Measurements from ENCODE around the gene CDX2.

GRCh38 chr13:27963491-27963890 is 5.6 kb downstream of the CDX2 start:
- TF ChIP-seq CTCF (IDR thresholded peaks at IDR 0.05; ENCODE audit: low read depth, low read length, missing input control) (no peak), REST (IDR thresholded peaks at IDR 0.05) (no peak), SP1 (IDR thresholded peaks at IDR 0.05) (no peak), JUND (IDR thresholded peaks at IDR 0.05) (no peak), ZBTB33 (IDR thresholded peaks at IDR 0.05) (no peak), TAF1 (conservative IDR thresholded peaks at IDR 0.05) (no peak), RAD21 (IDR thresholded peaks at IDR 0.05) (no peak), RXRA (IDR thresholded peaks at IDR 0.05) (no peak), HNF4A (conservative IDR thresholded peaks at IDR 0.05) (no peak), FOXA1 (IDR thresholded peaks at IDR 0.05) (no peak), ATF3 (IDR thresholded peaks at IDR 0.05) (no peak)
